NCI-H345 (cell line): Measurements from ENCODE around the gene UVRAG.

Source experiments
- DNase-seq: peaks from one replicate; lab custom pipeline; 2025; lab: John Stamatoyannopoulos, UW

Gene UVRAG

GRCh38 chr11:76152741-76153570 is 337.9 kb downstream of the UVRAG start:
- DNase-seq: no peak

- DNase-seq: no peak
Measured at GRCh38 chr11:76153571-76153923, 338.5 kb downstream of the UVRAG start.

- DNase-seq: no peak
Measured at GRCh38 chr11:76155500-76156227, 340.7 kb downstream of the UVRAG start.

GRCh38 chr11:76156971-76157427 is 342.0 kb downstream of the UVRAG start:
- DNase-seq: no peak

- DNase-seq: no peak
Measured at GRCh38 chr11:76157891-76158290, 342.9 kb downstream of the UVRAG start.

GRCh38 chr11:76158394-76159302 is 343.6 kb downstream of the UVRAG start:
- no peak for DNase-seq

- peak; percentile 47 for DNase-seq
Measured at GRCh38 chr11:76159303-76159937, 344.4 kb downstream of the UVRAG start.

GRCh38 chr11:76159983-76160661 is 345.1 kb downstream of the UVRAG start:
- DNase-seq: peak; percentile 94

GRCh38 chr11:76160856-76161255 is 345.8 kb downstream of the UVRAG start:
- no peak for DNase-seq

- peak; percentile 70 for DNase-seq
Measured at GRCh38 chr11:76161261-76161961, 346.4 kb downstream of the UVRAG start.

GRCh38 chr11:76162336-76163288 is 347.6 kb downstream of the UVRAG start:
- DNase-seq: peak; percentile 64

- DNase-seq: no peak
Measured at GRCh38 chr11:76163289-76163880, 348.4 kb downstream of the UVRAG start.

- DNase-seq: no peak
Measured at GRCh38 chr11:76164081-76164480, 349.1 kb downstream of the UVRAG start.

GRCh38 chr11:76164861-76165751 is 350.1 kb downstream of the UVRAG start:
- DNase-seq: no peak

- no peak for DNase-seq
Measured at GRCh38 chr11:76166314-76166713, 351.3 kb downstream of the UVRAG start.

GRCh38 chr11:76167590-76167989 is 352.6 kb downstream of the UVRAG start:
- DNase-seq: no peak

GRCh38 chr11:76169473-76169896 is 354.5 kb downstream of the UVRAG start:
- DNase-seq: peak; percentile 14

- no peak for DNase-seq
Measured at GRCh38 chr11:76170468-76170867, 355.5 kb downstream of the UVRAG start.
